PC-9 (cell line): ENCODE measurements around the gene IL1RAPL1. TPM values are rescaled to one million over a fixed set of nuclear protein-coding genes. Genes with fewer than 3 reads are reported as not detected.

ENCODE experiments used
- BruUV-seq: library from RNA; stranded (reverse); fragments of 400-500 nt; replicated peaks from 2 replicates; lab custom pipeline; 2021; lab: Mats Ljungman, UMichigan
- CTCF ChIA-PET: fragments of 300-600 bp; sonication (Branson Sonifier 250); formaldehyde crosslinking; loops from one replicate; lab custom pipeline; 2022; ENCODE audit warnings: antibody characterized with exemption; lab: Charles Lee
- POLR2A ChIA-PET: fragments of 300-600 bp; sonication (Branson Sonifier 250); formaldehyde crosslinking; loops from one replicate; lab custom pipeline; 2022; ENCODE audit warnings: antibody characterized with exemption; ENCODE audit not compliant: unreplicated experiment; lab: Charles Lee
- DNase-seq, 2 experiments: peaks; one replicate each; pipeline versions ENCODE4 v3.0.0 to v3.0.0-alpha.2; 2015 to 2022; ENCODE audit warnings: mixed read lengths in 1 of 2
- H2AFZ ChIP-seq: fragments of 200-600 bp; sonication (generic); 2 replicates; pipeline ENCODE4 v1.8.1; 2017; ENCODE audit warnings: antibody characterized with exemption
- H3F3A ChIP-seq: fragments of 200-600 bp; sonication (generic); 2 replicates; pipeline ENCODE4 v1.8.1; 2017; ENCODE audit warnings: antibody characterized with exemption, mild to moderate bottlenecking, low read depth; ENCODE audit not compliant: insufficient read depth
- H3K27ac ChIP-seq: fragments of 200-600 bp; sonication (generic); 2 replicates; pipeline ENCODE4 v1.6.1; 2016; ENCODE audit warnings: mixed run types
- H3K27me3 ChIP-seq: fragments of 200-600 bp; sonication (generic); 2 replicates; pipeline ENCODE4 v1.6.1; 2016; ENCODE audit warnings: low read depth, mixed run types; ENCODE audit not compliant: insufficient read depth
- H3K36me3 ChIP-seq: fragments of 200-600 bp; sonication (generic); 2 replicates; pipeline ENCODE4 v1.6.1; 2016; ENCODE audit warnings: low read depth, mixed run types
- H3K4me1 ChIP-seq: fragments of 200-600 bp; sonication (generic); replicated peaks from 2 replicates; pipeline ENCODE4 v1.6.1; 2016; ENCODE audit warnings: mixed run types; ENCODE audit not compliant: insufficient read depth
- H3K4me2 ChIP-seq: fragments of 200-600 bp; sonication (generic); 2 replicates; pipeline ENCODE4 v1.6.1; 2017; ENCODE audit warnings: mixed run types
- H3K4me3 ChIP-seq: fragments of 200-600 bp; sonication (generic); 2 replicates; pipeline ENCODE4 v1.6.1; 2016; ENCODE audit warnings: mixed run types
- H3K79me2 ChIP-seq: fragments of 200-600 bp; sonication (generic); 2 replicates; pipeline ENCODE4 v1.6.1; 2017; ENCODE audit warnings: low read depth, mixed run types
- H3K9me2 ChIP-seq: fragments of 200-600 bp; sonication (generic); 2 replicates; pipeline ENCODE4 v1.8.1; 2017; ENCODE audit warnings: mild to moderate bottlenecking; ENCODE audit not compliant: insufficient read depth
- H3K9me3 ChIP-seq: fragments of 200-600 bp; sonication (generic); 2 replicates; pipeline ENCODE4 v1.8.1; 2016; ENCODE audit warnings: low read depth; ENCODE audit not compliant: insufficient read depth
- H4K20me1 ChIP-seq: fragments of 200-600 bp; sonication (generic); 2 replicates; pipeline ENCODE4 v1.8.1; 2017; ENCODE audit not compliant: insufficient read depth
- EZH2 ChIP-seq: fragments of 200-600 bp; sonication (generic); IDR thresholded peaks from 2 replicates; pipeline ENCODE4 v1.8.0; 2017; ENCODE audit warnings: antibody characterized with exemption, low read depth
- intact Hi-C: fragments of 100-400 bp; cut with micrococcal nuclease; formaldehyde crosslinking; loops from one replicate; pipeline ENCODE4 v1.10.0; 2022; ENCODE audit not compliant: unreplicated experiment
- total RNA-seq: library from RNA; stranded (reverse); gene quantifications from 2 replicates; pipeline ENCODE4 v1.2.3, GENCODE V29; 2021
- TF ChIP-seq, protein P1 (sequence below): fragments of 200-600 bp; sonication (generic); conservative IDR thresholded peaks from 2 replicates; pipeline ENCODE4 v1.6.1; 2017; ENCODE audit warnings: mixed run types, antibody characterized with exemption, mild to moderate bottlenecking, moderate library complexity

The IL1RAPL1 gene
- total RNA-seq, 1 experiment from 2014 or later, result 0.26 TPM

DNA sequence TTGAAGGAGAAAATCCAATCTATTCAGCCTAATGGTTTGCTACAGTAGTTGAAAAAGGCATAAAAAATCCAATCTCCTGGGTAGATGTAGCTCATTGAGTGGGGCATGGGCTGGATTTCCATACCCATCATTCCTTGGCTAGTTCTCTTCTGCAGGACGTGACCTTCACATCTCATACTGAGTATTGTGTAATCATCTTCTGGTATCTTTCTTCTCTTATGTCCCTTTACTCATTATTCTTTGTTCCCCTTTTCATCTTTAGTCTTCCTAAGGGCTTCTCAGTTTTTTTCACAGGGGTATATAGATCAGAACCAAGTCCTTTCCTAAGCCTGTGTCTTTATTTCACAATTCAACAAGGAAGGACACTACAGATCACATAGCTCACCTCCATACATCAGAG is 900.5 kb downstream of the IL1RAPL1 start:
- Histone ChIP-seq H3K79me2 (no peaks in the 10 kb centered on the region), H3K9me2 (no peaks in the 10 kb centered on the region), H3K9me3 (no peaks in the 10 kb centered on the region), H3K4me2 (no peak overlapping the region), H3K36me3 (no peaks in the 10 kb centered on the region), H3F3A (no peaks in the 10 kb centered on the region), H4K20me1 (no peaks in the 10 kb centered on the region), H3K4me1 (no peaks in the 10 kb centered on the region), H3K27ac (no peak overlapping the region), H3K27me3 (no peaks in the 10 kb centered on the region), H3K4me3 (no peak overlapping the region), H2AFZ (no peak overlapping the region)
- no TSS peak for BruUV-seq
- no peak for DNase-seq
- TF ChIP-seq EZH2, result no peak
- TF ChIP-seq, protein P1, sequence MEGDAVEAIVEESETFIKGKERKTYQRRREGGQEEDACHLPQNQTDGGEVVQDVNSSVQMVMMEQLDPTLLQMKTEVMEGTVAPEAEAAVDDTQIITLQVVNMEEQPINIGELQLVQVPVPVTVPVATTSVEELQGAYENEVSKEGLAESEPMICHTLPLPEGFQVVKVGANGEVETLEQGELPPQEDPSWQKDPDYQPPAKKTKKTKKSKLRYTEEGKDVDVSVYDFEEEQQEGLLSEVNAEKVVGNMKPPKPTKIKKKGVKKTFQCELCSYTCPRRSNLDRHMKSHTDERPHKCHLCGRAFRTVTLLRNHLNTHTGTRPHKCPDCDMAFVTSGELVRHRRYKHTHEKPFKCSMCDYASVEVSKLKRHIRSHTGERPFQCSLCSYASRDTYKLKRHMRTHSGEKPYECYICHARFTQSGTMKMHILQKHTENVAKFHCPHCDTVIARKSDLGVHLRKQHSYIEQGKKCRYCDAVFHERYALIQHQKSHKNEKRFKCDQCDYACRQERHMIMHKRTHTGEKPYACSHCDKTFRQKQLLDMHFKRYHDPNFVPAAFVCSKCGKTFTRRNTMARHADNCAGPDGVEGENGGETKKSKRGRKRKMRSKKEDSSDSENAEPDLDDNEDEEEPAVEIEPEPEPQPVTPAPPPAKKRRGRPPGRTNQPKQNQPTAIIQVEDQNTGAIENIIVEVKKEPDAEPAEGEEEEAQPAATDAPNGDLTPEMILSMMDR, result no peak
- POLR2A ChIA-PET, result no interaction called here
- intact Hi-C loops, result no loop called here
- CTCF ChIA-PET, result no interaction called here

DNA sequence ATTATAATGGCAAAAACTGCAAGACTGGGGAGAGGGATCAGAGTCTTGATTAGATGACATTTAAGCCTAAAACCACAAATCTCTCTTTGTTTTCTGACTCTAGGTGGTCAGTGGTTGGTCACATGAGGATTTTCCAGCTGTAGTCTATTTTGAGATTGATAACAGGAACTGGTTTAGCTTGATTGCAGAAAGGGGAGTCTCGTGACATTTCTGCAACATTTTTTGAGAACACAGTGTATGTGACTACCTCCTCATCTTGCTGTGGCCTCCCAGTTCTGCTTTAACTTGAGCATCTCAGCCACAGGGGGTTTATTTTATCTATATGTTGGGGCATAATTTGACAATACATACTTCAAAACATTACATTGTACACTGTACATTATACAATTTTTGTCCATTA is 901.7 kb downstream of the IL1RAPL1 start:
- H3K9me3 ChIP-seq, result no peaks in the 10 kb centered on the region
- H3K4me3 ChIP-seq, result no peak overlapping the region
- no peak for DNase-seq
- ChIA-PET POLR2A (no interaction called here), CTCF (no interaction called here)
- BruUV-seq, result no TSS peak
- no peaks in the 10 kb centered on the region for H3K36me3 ChIP-seq
- intact Hi-C loops, result no loop called here
- no peaks in the 10 kb centered on the region for H3K27me3 ChIP-seq
- H3K79me2 ChIP-seq, result no peaks in the 10 kb centered on the region
- no peak overlapping the region for H3K27ac ChIP-seq
- no peaks in the 10 kb centered on the region for H4K20me1 ChIP-seq
- no peak for TF ChIP-seq EZH2
- no peaks in the 10 kb centered on the region for H3K4me1 ChIP-seq
- H2AFZ ChIP-seq, result no peak overlapping the region
- H3K4me2 ChIP-seq, result no peak overlapping the region
- H3F3A ChIP-seq, result no peaks in the 10 kb centered on the region
- H3K9me2 ChIP-seq, result no peaks in the 10 kb centered on the region

DNA sequence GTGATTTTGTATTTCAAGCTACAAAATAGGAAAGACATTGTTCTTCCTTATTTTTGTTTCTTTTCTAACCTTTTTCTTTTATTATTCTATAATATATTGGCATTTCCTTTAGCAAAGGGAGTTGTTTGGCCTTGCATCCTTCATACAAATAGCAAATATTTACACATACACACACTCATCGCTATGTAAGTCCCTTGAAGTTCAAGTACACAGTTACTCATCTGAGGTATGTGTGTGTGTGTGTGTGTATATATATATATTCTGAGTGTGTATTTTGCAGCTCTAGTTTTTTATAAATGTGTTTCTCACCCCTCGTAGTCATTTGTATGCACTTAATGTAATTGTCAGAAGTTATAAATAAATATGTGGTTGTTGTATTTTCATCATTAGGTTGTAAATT is 903.4 kb downstream of the IL1RAPL1 start:
- H3K4me3 ChIP-seq, result no peak overlapping the region
- H3K27me3 ChIP-seq, result no peaks in the 10 kb centered on the region
- TF ChIP-seq, protein P1, result no peak
- no peak for TF ChIP-seq EZH2
- H3K36me3 ChIP-seq, result no peaks in the 10 kb centered on the region
- no peak overlapping the region for H3K4me2 ChIP-seq
- H3K9me3 ChIP-seq, result no peaks in the 10 kb centered on the region
- CTCF ChIA-PET, result no interaction called here
- DNase-seq, result no peak
- H3K27ac ChIP-seq, result no peak overlapping the region
- H3K9me2 ChIP-seq, result no peaks in the 10 kb centered on the region
- no peaks in the 10 kb centered on the region for H3F3A ChIP-seq
- BruUV-seq, result no TSS peak
- POLR2A ChIA-PET, result no interaction called here
- H3K79me2 ChIP-seq, result no peaks in the 10 kb centered on the region
- no peaks in the 10 kb centered on the region for H4K20me1 ChIP-seq
- H2AFZ ChIP-seq, result no peak overlapping the region
- no peaks in the 10 kb centered on the region for H3K4me1 ChIP-seq
- intact Hi-C loops, result no loop called here

DNA sequence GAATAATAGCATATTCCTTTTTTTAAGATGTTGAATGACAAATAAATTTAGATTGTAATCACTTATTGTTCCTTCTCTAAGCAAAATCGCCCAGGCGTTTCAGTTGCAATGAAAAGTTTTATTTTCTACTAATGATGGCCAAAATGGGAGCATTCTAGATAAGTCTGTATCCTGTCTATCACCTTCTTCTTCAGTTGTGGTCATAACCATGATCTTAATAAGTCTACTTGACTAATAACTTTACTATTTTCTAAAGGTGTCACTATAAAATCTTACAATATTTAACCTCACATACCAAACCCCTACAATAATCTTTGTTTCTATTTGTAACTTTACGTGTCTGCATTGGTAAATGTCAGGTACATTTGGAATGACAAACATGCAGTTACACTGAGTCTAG is 904.4 kb downstream of the IL1RAPL1 start:
- TF ChIP-seq, protein P1, result no peak
- TF ChIP-seq EZH2, result no peak
- no peaks in the 10 kb centered on the region for H3K36me3 ChIP-seq
- H3F3A ChIP-seq, result no peaks in the 10 kb centered on the region
- H3K4me1 ChIP-seq, result no peaks in the 10 kb centered on the region
- intact Hi-C loops, result no loop called here
- BruUV-seq, result no TSS peak
- H3K27ac ChIP-seq, result no peak overlapping the region
- H2AFZ ChIP-seq, result no peak overlapping the region
- H4K20me1 ChIP-seq, result no peaks in the 10 kb centered on the region
- CTCF ChIA-PET, result no interaction called here
- DNase-seq, result no peak
- H3K9me2 ChIP-seq, result no peaks in the 10 kb centered on the region
- H3K4me3 ChIP-seq, result no peak overlapping the region
- POLR2A ChIA-PET, result no interaction called here
- no peaks in the 10 kb centered on the region for H3K27me3 ChIP-seq
- H3K4me2 ChIP-seq, result no peak overlapping the region
- no peaks in the 10 kb centered on the region for H3K79me2 ChIP-seq
- H3K9me3 ChIP-seq, result no peaks in the 10 kb centered on the region
